ENCODE results near the gene ARSJ.

DNA sequence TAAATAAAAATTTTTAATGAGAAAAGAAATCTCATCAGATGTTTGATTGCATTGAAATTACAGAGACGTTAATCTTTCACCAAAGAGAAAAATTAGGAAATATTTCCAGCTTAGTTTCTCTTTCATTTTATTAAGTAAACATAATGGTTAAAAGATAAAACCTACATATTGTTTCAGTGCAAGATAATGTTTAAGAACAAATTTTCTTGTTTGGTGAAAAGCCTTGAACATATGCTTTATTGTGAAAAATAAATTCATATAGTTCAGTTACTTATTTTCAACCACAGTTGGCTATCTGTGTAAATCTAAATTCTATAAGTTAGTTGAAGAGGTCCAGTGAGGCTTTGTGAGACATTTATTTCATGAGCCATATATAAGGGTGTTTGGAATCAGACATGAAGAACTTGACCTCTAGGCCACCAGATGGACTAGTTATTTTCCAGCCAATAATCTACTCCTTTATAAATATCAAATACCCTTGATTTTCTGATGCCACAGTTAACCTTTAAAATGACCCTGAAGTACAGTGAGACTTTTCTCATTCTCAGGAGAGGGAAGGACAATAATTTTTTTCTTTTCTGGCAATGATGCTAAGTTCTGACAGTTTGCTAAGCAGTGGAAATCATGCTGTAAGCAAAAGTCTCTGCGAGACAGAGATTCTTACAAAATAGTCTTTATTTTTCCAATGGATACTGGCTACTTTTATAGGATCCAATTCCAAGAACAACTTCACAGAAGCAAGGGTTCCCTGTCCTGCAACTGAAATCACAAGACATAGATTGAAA, 2.5 kb downstream of the ARSJ start:
- TF ChIP-seq, protein P1, sequence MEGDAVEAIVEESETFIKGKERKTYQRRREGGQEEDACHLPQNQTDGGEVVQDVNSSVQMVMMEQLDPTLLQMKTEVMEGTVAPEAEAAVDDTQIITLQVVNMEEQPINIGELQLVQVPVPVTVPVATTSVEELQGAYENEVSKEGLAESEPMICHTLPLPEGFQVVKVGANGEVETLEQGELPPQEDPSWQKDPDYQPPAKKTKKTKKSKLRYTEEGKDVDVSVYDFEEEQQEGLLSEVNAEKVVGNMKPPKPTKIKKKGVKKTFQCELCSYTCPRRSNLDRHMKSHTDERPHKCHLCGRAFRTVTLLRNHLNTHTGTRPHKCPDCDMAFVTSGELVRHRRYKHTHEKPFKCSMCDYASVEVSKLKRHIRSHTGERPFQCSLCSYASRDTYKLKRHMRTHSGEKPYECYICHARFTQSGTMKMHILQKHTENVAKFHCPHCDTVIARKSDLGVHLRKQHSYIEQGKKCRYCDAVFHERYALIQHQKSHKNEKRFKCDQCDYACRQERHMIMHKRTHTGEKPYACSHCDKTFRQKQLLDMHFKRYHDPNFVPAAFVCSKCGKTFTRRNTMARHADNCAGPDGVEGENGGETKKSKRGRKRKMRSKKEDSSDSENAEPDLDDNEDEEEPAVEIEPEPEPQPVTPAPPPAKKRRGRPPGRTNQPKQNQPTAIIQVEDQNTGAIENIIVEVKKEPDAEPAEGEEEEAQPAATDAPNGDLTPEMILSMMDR (conservative IDR thresholded peaks at IDR 0.05; ENCODE audit: low read depth, low read length): no peak
- TF ChIP-seq EZH2 (IDR thresholded peaks at IDR 0.05; ENCODE audit: borderline replicate concordance, low read depth, low read length, poor library complexity, severe bottlenecking): no peak
